Endothelial cell of umbilical vein (primary cell): ENCODE results near the gene MED27. TPM values are rescaled to one million over a fixed set of nuclear protein-coding genes. Genes with fewer than 3 reads are reported as not detected.

Experiments
- BruUV-seq: library from RNA; stranded (reverse); fragments of 400-500 nt; replicated peaks from 2 replicates; lab custom pipeline; 2021; lab: Mats Ljungman, UMichigan
- CTCF ChIA-PET: fragments of 300-600, 350-600 bp; sonication (Branson Sonifier 250); formaldehyde crosslinking; loops from one replicate; lab custom pipeline; 2021; ENCODE audit warnings: antibody characterized with exemption, inconsistent platforms; lab: Charles Lee
- POLR2A ChIA-PET: fragments of 300-600, 350-600 bp; sonication (Branson Sonifier 250); formaldehyde crosslinking; loops from one replicate; lab custom pipeline; 2021; ENCODE audit warnings: antibody characterized with exemption, inconsistent platforms; lab: Charles Lee
- DNase-seq: peaks from one replicate; pipeline ENCODE4 v3.0.0-alpha.2; 2011; ENCODE audit warnings: low read depth, low spot score
- FAIRE-seq: peaks from 2 replicates; lab custom pipeline; 2011; peaks lifted over from hg19 to GRCh38; lab: Jason Lieb, UNC
- H2AFZ ChIP-seq: 2 replicates; pipeline ENCODE4 v1.6.0; 2012; ENCODE audit warnings: low read depth, low read length, control low read depth, inconsistent platforms
- H3K27ac ChIP-seq: 2 replicates; pipeline ENCODE4 v1.5.1; 2011; ENCODE audit warnings: low read depth, mild to moderate bottlenecking, control low read depth, low read length, moderate library complexity; ENCODE audit not compliant: insufficient read depth
- H3K27me3 ChIP-seq, 2 experiments: 2 replicates each; pipeline versions ENCODE4 v1.6.0 to v1.6.1; 2011; ENCODE audit warnings: low read length in 2 of 2, mixed read lengths in 1 of 2; ENCODE audit not compliant: control insufficient read depth in 2 of 2, insufficient read depth in 2 of 2
- H3K36me3 ChIP-seq, 2 experiments: 2 replicates in 1 of 2; 3 replicates in 1 of 2; pipeline ENCODE4 v1.5.1; 2011; ENCODE audit warnings: low read length in 2 of 2, mild to moderate bottlenecking in 1 of 2, moderate library complexity in 1 of 2; ENCODE audit not compliant: control insufficient read depth in 2 of 2, insufficient read depth in 2 of 2; ENCODE audit errors: extremely low read depth in 1 of 2
- H3K4me1 ChIP-seq: 3 replicates; pipeline ENCODE4 v1.5.1; 2011; ENCODE audit warnings: mild to moderate bottlenecking, low read length; ENCODE audit not compliant: control insufficient read depth, insufficient read depth; ENCODE audit errors: extremely low read depth
- H3K4me2 ChIP-seq: 2 replicates; pipeline ENCODE4 v1.6.1; 2011; ENCODE audit warnings: low read length, control low read depth, mixed read lengths; ENCODE audit not compliant: insufficient read depth
- H3K4me3 ChIP-seq, 3 experiments: fragments of 200-600 bp in 1 of 3; sonication (generic), shearing (Covaris generic) in 1 of 3; replicated peaks in 1 of 3; 2 replicates each; pipeline ENCODE4 v1.5.1; 2011 to 2016; ENCODE audit warnings: control low read depth in 3 of 3, low read length in 3 of 3, mild to moderate bottlenecking in 2 of 3, inconsistent platforms in 1 of 3, low read depth in 1 of 3, moderate library complexity in 1 of 3; ENCODE audit not compliant: insufficient read depth in 1 of 3
- H3K79me2 ChIP-seq: 2 replicates; pipeline ENCODE4 v1.6.0; 2012; ENCODE audit warnings: low read length, inconsistent platforms; ENCODE audit not compliant: control insufficient read depth, insufficient read depth
- H3K9ac ChIP-seq: replicated peaks from 2 replicates; pipeline ENCODE3; 2011; ENCODE audit warnings: low read length, control low read depth; ENCODE audit not compliant: insufficient read depth; ENCODE audit errors: extremely low read depth
- H3K9me1 ChIP-seq: replicated peaks from 3 replicates; pipeline ENCODE4 v1.6.0; 2011; ENCODE audit warnings: mild to moderate bottlenecking, low read length; ENCODE audit not compliant: control insufficient read depth, insufficient read depth; ENCODE audit errors: extremely low read depth
- H3K9me3 ChIP-seq: replicated peaks from 2 replicates; pipeline ENCODE4 v1.5.1; 2012; ENCODE audit warnings: low read length, inconsistent platforms; ENCODE audit not compliant: control insufficient read depth, insufficient read depth
- H4K20me1 ChIP-seq: replicated peaks from 2 replicates; pipeline ENCODE3; 2011; ENCODE audit warnings: mild to moderate bottlenecking, low read length; ENCODE audit not compliant: control insufficient read depth, insufficient read depth; ENCODE audit errors: extremely low read depth
- CTCF ChIP-seq, 2 donors: IDR thresholded peaks; 1 replicate in 1 of 2; 2 replicates in 1 of 2; pipeline ENCODE4 v1.5.1; 2011; ENCODE audit warnings: low read length in 2 of 2, mild to moderate bottlenecking in 2 of 2, moderate library complexity in 2 of 2, control low read depth in 1 of 2, inconsistent platforms in 1 of 2, low read depth in 1 of 2; ENCODE audit not compliant: insufficient read depth in 1 of 2; ENCODE audit errors: extremely low read depth in 1 of 2
- EZH2 ChIP-seq: IDR thresholded peaks from 2 replicates; pipeline ENCODE4 v1.6.1; 2012; ENCODE audit warnings: borderline replicate concordance, low read depth, mild to moderate bottlenecking, moderate library complexity, low read length, inconsistent platforms; ENCODE audit not compliant: severe bottlenecking
- FOS ChIP-seq: IDR thresholded peaks from 2 replicates; pipeline ENCODE4 v1.6.1; 2011; ENCODE audit warnings: mild to moderate bottlenecking, low read length, moderate library complexity, borderline replicate concordance; ENCODE audit not compliant: insufficient read depth
- GATA2 ChIP-seq: IDR thresholded peaks from 2 replicates; pipeline ENCODE4 v1.7.0; 2011; ENCODE audit warnings: low read depth, mild to moderate bottlenecking, moderate library complexity, mixed read lengths, low read length; ENCODE audit not compliant: insufficient read length, insufficient read depth
- JUN ChIP-seq: IDR thresholded peaks from 2 replicates; pipeline ENCODE4 v1.6.1; 2011; ENCODE audit warnings: borderline replicate concordance, low read depth; ENCODE audit not compliant: insufficient read length, insufficient read depth
- MYC ChIP-seq: IDR thresholded peaks from one replicate; pipeline ENCODE4 v1.6.1; 2011; ENCODE audit warnings: mild to moderate bottlenecking, low read depth, low read length
- POLR2A ChIP-seq: IDR thresholded peaks from 2 replicates; pipeline ENCODE4 v1.6.1; 2012; ENCODE audit warnings: low read depth, mild to moderate bottlenecking, control low read depth, low read length
- POLR2AphosphoS5 ChIP-seq: IDR thresholded peaks from 2 replicates; pipeline ENCODE4 v1.6.1; 2012; ENCODE audit warnings: low read depth, mild to moderate bottlenecking, control low read depth, low read length, moderate library complexity; ENCODE audit not compliant: insufficient read depth
- dilution Hi-C: fragments of 300-500 bp; cut with MboI; formaldehyde crosslinking; loops from one replicate; pipeline ENCODE4 v1.15.0; 2019; ENCODE audit warnings: low sequenced_read_pairs; ENCODE audit not compliant: extremely low pct_ligation_motif_present
- intact Hi-C: fragments of 100-400 bp; cut with micrococcal nuclease; formaldehyde crosslinking; loops from one replicate; pipeline ENCODE4 v1.10.0; 2022
- polyA plus RNA-seq, 4 experiments: library from polyadenylated mRNA; depleted of rRNA in 3 of 4; stranded (reverse) in 3 of 4; unstranded in 1 of 4; fragments of >200 nt; gene quantifications; 2 replicates each; pipeline versions ENCODE4 v1.2.1 to v1.2.3, GENCODE V29; 2011 to 2012; ENCODE audit warnings: missing spikeins in 1 of 4
- total RNA-seq: library from RNA; stranded (reverse); gene quantifications from 2 replicates; pipeline ENCODE4 v1.2.3, GENCODE V29; 2021
- TF ChIP-seq, protein P1 (sequence below): IDR thresholded peaks from 2 replicates; pipeline ENCODE4 v1.6.1; 2011; ENCODE audit not compliant: insufficient read depth, insufficient read length

MED27 gene
- total and polyA plus RNA-seq, 2 donors (not counting 3 experiments of a cell fraction or from before 2014, with no cell fraction given) = 27.9 to 47.8 TPM

- FAIRE-seq (no peak), DNase-seq (no peak)
- H3K4me1 ChIP-seq = no peaks in the 10 kb centered on the region
- no TSS peak for BruUV-seq
- TF ChIP-seq POLR2A = no peak
- TF ChIP-seq MYC = no peak
- no peak for TF ChIP-seq EZH2
- no peak for TF ChIP-seq POLR2AphosphoS5
- no peak for TF ChIP-seq CTCF (IDR thresholded peaks at IDR 0.05; ENCODE audit: extremely low read depth in 1 of 2, insufficient read depth in 1 of 2, low read depth in 1 of 2, low read length in 2 of 2)
- TF ChIP-seq JUN = no peak
- TF ChIP-seq, protein P1, sequence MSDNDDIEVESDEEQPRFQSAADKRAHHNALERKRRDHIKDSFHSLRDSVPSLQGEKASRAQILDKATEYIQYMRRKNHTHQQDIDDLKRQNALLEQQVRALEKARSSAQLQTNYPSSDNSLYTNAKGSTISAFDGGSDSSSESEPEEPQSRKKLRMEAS = no peak
- no peak for TF ChIP-seq FOS
- no peak for TF ChIP-seq GATA2
- dilution Hi-C loops = no loop called here
- H4K20me1 ChIP-seq = no peaks in the 10 kb centered on the region
- intact Hi-C loops = no loop called here
- no peak overlapping the region for H3K9ac ChIP-seq
- ChIA-PET CTCF (no interaction called here), POLR2A (no interaction called here)
- no peak overlapping the region for H3K4me3 ChIP-seq
- H3K4me2 ChIP-seq = no peak overlapping the region
- H3K9me1 ChIP-seq = no peaks in the 10 kb centered on the region
- H3K36me3 ChIP-seq = no peaks in the 10 kb centered on the region
- no peak overlapping the region for H3K27ac ChIP-seq
- no peaks in the 10 kb centered on the region for H3K79me2 ChIP-seq
- H3K27me3 ChIP-seq = no peaks in the 10 kb centered on the region
- H2AFZ ChIP-seq = no peak overlapping the region
- H3K9me3 ChIP-seq = no peaks in the 10 kb centered on the region
Observed at GRCh38 chr9:131910572-131910971, 169.1 kb downstream of the MED27 start.
